GM21717 (cell line): ENCODE data around the gene FLNB.

ENCODE experiments used
- ATAC-seq: cut with Tn5 transposase; IDR thresholded peaks from one replicate; pipeline ENCODE4 v1.9.1; 2021; ENCODE audit warnings: mild to moderate bottlenecking, moderate library complexity; ENCODE audit not compliant: unreplicated experiment

The FLNB gene, protein sequence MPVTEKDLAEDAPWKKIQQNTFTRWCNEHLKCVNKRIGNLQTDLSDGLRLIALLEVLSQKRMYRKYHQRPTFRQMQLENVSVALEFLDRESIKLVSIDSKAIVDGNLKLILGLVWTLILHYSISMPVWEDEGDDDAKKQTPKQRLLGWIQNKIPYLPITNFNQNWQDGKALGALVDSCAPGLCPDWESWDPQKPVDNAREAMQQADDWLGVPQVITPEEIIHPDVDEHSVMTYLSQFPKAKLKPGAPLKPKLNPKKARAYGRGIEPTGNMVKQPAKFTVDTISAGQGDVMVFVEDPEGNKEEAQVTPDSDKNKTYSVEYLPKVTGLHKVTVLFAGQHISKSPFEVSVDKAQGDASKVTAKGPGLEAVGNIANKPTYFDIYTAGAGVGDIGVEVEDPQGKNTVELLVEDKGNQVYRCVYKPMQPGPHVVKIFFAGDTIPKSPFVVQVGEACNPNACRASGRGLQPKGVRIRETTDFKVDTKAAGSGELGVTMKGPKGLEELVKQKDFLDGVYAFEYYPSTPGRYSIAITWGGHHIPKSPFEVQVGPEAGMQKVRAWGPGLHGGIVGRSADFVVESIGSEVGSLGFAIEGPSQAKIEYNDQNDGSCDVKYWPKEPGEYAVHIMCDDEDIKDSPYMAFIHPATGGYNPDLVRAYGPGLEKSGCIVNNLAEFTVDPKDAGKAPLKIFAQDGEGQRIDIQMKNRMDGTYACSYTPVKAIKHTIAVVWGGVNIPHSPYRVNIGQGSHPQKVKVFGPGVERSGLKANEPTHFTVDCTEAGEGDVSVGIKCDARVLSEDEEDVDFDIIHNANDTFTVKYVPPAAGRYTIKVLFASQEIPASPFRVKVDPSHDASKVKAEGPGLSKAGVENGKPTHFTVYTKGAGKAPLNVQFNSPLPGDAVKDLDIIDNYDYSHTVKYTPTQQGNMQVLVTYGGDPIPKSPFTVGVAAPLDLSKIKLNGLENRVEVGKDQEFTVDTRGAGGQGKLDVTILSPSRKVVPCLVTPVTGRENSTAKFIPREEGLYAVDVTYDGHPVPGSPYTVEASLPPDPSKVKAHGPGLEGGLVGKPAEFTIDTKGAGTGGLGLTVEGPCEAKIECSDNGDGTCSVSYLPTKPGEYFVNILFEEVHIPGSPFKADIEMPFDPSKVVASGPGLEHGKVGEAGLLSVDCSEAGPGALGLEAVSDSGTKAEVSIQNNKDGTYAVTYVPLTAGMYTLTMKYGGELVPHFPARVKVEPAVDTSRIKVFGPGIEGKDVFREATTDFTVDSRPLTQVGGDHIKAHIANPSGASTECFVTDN (N-terminal part only)

GRCh38 chr3:58008141-58009025 lies at the start of gene FLNB:
Gene FLNB (plus strand): TSS chr3:58008422. CDS start chr3:58008565, 143 bp downstream.
- peak; percentile 74 for ATAC-seq

DNA sequence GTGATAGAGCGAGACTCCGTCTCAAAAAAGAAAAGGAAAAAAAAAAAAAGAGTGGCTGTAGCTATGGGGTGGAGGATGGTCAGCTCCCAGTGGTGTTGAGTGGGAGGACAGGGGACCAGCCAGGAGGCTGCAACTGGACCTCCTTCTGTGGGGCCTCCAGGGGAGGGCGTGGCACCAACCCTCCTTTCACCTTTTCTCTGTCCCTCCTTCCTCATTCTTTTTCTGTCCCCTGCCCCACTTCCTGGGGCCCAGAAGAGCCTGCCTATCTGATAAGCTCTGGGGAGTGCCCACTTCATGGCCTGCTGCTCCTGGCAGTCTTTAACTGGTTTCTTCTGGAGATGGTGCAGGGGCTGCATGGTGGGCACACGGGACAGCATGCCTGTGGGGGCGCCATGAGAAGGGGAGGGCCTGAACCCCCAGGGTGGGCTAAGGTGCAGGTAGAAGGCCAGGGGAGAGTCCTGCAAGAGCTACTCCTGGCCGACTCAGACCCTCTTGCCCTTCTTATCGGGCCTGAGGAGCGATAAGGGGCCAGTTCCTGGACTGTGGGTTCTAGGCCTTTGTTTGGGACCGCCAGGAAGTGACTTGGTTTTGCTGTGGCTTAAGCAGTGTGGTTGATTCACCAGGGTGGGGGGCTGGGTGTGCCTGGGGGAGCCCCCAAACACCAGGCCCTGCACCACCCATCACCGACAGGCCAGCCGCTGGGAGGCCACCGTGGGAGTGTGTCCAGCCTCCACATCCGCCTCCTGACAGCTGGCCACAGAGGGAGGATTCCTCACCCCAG lies 49.4 kb upstream of the FLNB start:
- ATAC-seq, result no peak

- no peak for ATAC-seq
Observed at GRCh38 chr3:57959423-57960173, 48.6 kb upstream of the FLNB start.

- ATAC-seq, result no peak
Observed at GRCh38 chr3:57960174-57960505, 48.1 kb upstream of the FLNB start.

DNA sequence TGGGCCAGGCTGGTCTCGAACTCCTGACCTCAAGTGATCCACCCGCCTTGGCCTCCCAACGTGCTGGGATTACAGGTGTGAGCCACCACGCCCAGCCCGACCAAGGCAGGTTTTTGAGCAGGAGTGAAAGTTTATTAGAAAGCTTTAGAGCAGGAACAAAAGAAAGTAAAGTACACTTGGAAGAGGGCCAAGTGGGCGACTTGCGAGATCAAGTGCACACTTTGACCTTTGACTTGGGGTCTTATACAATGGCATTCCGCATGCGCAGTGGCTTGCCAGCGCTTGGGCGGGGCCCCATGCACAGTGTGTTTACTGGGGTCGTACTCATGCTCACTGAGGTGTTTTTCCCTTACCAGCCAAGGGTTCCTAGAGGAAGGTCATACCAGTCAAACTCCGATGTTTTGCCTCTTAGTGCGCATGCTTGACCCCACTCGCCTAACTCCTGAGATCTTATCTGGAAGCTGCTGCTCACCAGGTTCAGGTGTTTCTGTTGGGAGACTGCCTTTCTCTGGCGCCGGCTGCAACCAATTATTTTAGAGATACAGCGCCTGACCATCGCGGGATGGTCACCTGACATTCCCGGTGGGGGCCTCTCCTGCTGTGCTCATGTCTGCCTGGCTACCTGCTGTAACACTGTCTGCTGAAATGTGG lies 46.9 kb upstream of the FLNB start:
- no peak for ATAC-seq

DNA sequence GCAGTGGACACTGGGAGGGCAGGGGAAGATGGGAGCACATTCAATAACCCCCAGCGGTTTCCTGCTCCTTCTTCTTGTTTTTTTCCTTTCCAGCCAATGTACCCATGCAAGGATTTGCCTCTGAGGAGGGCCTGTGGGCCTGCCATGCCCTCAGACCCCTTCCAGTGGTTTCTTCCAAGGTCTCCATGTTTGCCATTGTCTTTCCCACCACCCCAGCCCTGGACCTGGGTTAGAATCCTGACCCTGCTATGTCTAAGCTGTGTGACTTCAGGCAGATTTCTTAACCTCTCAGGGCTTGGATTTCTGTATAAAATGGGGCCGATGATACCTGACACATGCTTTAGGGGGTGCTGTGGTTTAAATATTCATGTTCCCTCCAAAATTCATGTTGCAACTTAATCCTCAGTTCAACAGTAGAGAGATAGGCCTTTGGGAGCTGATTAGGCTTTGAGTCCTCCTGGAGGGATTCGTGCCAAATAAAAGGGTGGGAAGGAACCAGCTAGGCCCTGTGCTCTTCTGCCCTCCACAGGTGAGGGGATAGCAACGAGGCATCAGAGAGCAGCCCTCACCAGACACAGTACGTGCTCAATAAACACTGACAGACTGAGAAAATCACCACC lies 46.3 kb upstream of the FLNB start:
- ATAC-seq, result no peak

GRCh38 chr3:57962448-57962834 lies 45.8 kb upstream of the FLNB start:
- no peak for ATAC-seq

DNA sequence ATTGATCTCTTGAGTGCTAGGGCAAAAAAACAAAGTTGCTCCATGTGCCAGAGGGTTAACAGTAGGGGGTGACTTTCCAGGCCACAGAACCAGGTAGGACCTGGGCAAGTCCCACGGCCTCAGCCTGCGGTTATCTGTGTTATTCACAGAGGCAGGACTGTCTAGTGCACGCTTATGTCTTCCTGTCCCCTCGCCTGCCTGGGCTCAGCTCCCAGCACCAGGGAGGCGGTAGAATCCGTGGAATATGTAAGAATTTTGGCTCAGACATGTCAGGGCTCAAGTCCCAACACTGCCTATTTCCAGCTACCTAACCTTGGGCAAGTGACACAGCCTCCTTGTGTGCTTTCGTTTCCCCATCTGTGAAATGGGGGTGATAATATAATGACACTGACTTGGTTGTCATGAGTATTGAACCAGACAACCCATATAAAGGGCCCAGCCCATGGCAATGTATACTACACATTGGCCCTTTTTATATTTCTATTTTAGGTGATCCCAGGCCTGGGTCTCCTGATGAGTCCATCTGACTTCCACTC lies 44.3 kb upstream of the FLNB start:
- no peak for ATAC-seq

DNA sequence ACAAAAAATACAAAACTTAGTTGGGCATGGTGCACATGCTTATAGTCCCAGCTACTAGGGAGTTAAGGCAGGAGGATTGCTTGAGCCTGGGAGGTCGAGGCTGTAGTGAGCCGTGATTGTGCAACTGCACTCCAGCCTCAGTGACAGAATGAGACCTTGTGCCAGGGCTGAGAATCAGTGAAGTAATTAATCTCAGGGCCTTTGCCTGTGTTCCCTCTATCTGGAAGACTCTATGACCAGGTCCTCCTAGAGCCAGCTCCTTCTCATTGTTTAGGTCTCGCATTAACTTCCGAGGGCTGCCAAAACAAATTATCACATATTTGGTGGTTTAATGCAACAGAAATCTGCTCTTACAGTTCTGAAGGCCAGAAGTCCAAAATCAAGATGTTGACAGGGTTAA lies 41.4 kb upstream of the FLNB start:
- no peak for ATAC-seq

DNA sequence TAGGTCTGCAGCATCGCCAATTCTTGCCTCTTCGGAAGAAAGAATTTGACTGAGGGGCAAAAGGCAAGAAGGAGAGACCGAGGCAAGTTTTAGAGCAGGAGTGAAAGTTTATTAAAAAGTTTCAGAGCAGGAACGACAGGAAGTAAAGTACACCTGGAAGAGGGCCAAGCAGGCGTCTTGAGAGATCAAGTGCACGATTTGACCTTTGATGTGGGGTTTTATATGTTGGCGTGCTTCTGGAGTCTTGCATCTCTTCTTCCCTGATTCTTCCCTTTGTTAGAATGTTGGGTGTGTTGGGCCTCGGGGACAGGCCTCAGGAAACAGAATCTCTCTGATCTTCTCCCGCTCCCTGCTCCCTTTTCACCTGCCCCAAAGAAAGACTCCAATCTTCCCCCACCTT lies 40.6 kb upstream of the FLNB start:
- no peak for ATAC-seq

DNA sequence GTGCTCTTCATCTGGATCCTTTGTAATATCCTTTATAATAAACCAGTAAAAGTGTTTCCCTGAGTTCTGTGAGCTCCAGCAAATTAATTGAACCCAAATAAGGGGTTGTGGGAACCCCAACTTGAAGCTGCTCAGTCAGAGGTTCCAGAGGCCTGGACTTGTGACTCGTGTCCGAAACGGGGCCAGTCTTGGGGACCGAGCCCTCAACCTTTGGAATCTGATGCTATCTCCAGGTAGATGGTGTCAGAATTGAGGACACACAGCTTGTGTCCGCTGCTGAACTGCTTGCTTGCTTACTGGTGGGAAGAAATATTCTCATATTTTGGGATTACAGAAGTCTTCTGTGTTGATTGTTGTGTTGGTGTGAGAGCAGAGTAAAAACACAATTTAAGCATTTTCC lies 39.7 kb upstream of the FLNB start:
- ATAC-seq, result no peak

DNA sequence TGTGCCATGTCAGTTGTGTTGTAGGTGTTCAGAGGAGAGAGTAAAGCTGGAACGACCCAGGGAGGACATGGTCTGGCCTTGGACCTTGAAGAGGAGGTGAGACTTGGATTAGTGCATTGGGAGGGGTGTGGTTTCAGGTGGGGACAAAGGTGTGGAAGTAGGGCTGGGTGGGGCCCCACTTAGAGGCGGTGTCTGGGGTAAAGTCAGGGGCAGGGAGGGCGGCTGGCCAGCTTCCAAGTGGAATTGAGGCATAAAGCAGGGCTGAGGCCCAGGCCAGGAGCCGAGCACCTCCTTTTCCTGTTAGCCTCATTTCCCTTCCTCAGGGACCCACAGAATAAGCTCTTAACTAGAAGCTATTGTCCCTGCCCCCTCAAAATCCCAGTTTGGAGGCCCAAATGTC lies 36.2 kb upstream of the FLNB start:
- no peak for ATAC-seq

DNA sequence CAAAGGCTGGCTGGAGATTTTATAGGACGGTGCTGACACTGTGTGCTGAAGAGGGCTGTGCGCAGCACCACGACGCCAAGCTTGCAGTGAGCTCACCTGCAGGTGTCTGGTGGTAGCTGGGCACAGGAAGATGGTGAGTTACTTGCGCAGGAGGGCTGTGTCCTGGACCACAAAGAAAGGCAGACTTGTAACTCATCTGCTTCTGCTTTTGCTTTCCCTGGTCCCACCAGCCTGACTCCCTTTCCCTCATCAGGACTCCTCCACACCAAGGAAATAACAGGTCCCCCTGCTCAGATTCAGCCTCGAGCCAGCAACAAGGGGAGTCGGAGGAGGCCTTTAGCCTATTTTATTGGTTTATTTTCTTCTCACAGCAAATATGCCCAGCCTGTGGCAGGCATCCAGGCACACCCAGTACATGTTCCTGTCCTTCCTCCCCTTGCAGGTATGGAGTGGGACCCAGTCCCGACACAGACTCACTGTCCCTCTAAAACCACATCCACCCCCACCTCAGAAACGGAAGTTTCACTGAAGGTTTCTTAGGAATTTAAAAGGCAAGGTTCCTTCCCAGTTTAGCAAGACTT lies 35.6 kb upstream of the FLNB start:
- no peak for ATAC-seq

DNA sequence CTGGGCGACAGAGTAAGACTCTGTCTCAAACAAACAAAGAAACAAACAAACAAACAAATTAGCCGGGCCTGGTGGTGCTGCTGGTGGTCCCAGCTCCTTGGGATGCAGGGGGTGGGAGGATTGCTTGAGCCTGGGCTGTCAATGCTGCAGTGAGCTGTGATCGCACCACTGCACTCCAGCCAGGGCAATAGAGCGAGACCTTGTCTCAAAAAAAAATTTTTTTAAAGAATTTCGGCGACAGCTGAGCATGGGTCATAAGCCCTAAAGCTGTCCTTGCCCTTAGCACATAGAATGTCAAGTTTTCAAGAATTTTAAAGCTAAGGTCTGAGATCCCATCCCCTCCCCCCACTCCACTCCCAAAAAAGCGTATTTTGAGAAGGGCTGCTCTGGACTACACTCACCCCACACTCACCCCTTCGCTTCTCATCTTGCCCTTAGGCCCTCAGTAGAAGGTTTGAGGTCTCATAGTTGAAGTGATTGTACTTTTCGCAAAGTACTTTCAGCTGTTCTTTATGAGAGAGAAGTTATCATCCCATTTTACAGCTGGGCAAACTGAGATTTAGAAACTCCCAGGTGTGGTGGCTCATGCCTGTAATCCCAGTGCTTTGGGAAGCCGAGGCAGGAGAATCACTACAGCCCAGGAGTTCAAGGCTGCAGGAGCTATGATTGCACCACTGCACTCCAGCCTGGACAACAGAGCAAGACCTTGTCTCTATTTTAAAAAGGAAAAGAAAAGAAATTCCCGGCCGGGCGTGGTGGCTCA lies 34.3 kb upstream of the FLNB start:
- ATAC-seq, result no peak

GRCh38 chr3:57974796-57975388 lies 33.3 kb upstream of the FLNB start:
- ATAC-seq, result no peak

GRCh38 chr3:57977818-57978235 lies 30.4 kb upstream of the FLNB start:
- ATAC-seq, result no peak
